HepG2 (cell line): Measurements from ENCODE around the gene ARF4. TPM values are rescaled to one million over a fixed set of nuclear protein-coding genes. Genes with fewer than 3 reads are reported as not detected.

ENCODE experiments used
- ARNT ChIP-seq: fragments of 450-650 bp; IDR thresholded peaks from 2 replicates; pipeline ENCODE4 v1.6.1; 2017
- ETV6 ChIP-seq: sonication (generic); formaldehyde crosslinking; conservative IDR thresholded peaks from 2 replicates; pipeline ENCODE4 v1.4.0; 2020; ENCODE audit warnings: missing genetic modification reagents
- FOXK1 ChIP-seq: sonication (generic); formaldehyde crosslinking; IDR thresholded peaks from 2 replicates; pipeline ENCODE4 v1.4.0; 2020; ENCODE audit warnings: low read depth, missing genetic modification reagents, borderline replicate concordance
- FOXO1 ChIP-seq: sonication (generic); formaldehyde crosslinking; IDR thresholded peaks from 2 replicates; pipeline ENCODE4 v1.4.0; 2020; ENCODE audit warnings: missing genetic modification reagents
- IRF9 ChIP-seq: sonication (generic); formaldehyde crosslinking; IDR thresholded peaks from 2 replicates; pipeline ENCODE4 v1.8.0; 2022; ENCODE audit warnings: missing genetic modification reagents, mild to moderate bottlenecking, borderline replicate concordance
- KDM6A ChIP-seq: IDR thresholded peaks from 2 replicates; pipeline ENCODE4 v1.6.1; 2016; ENCODE audit warnings: low read depth
- KMT2B ChIP-seq: IDR thresholded peaks from 2 replicates; pipeline ENCODE4 v1.6.1; 2016; ENCODE audit warnings: missing genetic modification reagents, missing compliant biosample characterization
- MTF1 ChIP-seq: sonication (generic); formaldehyde crosslinking; IDR thresholded peaks from 2 replicates; pipeline ENCODE4 v1.5.0; 2020; ENCODE audit warnings: missing genetic modification reagents
- NR2F6 ChIP-seq, 2 experiments: IDR thresholded peaks; 2 replicates each; pipeline ENCODE4 v1.6.1; 2016; ENCODE audit warnings: antibody characterized with exemption in 1 of 2, mild to moderate bottlenecking in 1 of 2
- RORA ChIP-seq: sonication (generic); formaldehyde crosslinking; IDR thresholded peaks from 2 replicates; pipeline ENCODE4 v1.5.0; 2020; ENCODE audit warnings: mild to moderate bottlenecking, missing genetic modification reagents, moderate library complexity
- THAP11 ChIP-seq: IDR thresholded peaks from 2 replicates; pipeline ENCODE4 v1.6.1; 2016; ENCODE audit warnings: missing biosample characterization, missing genetic modification reagents
- ZBTB20 ChIP-seq: sonication (generic); formaldehyde crosslinking; IDR thresholded peaks from 2 replicates; pipeline ENCODE4 v1.8.1; 2023; ENCODE audit warnings: missing genetic modification reagents, low read depth, mild to moderate bottlenecking, borderline replicate concordance
- ZIK1 ChIP-seq: sonication (generic); formaldehyde crosslinking; IDR thresholded peaks from 2 replicates; pipeline ENCODE4 v1.5.0; 2020; ENCODE audit warnings: mild to moderate bottlenecking, low read depth, missing genetic modification reagents, borderline replicate concordance
- ZNF232 ChIP-seq: sonication (generic); formaldehyde crosslinking; IDR thresholded peaks from 2 replicates; pipeline ENCODE4 v1.4.0; 2020; ENCODE audit warnings: missing genetic modification reagents, borderline replicate concordance
- ZNF24 ChIP-seq: fragments of 450-650 bp; IDR thresholded peaks from 2 replicates; pipeline ENCODE4 v1.6.1; 2017; ENCODE audit warnings: antibody characterized with exemption, mild to moderate bottlenecking
- ZNF577 ChIP-seq: sonication (generic); formaldehyde crosslinking; IDR thresholded peaks from 2 replicates; pipeline ENCODE4 v1.4.0; 2020; ENCODE audit warnings: mild to moderate bottlenecking, low read depth, missing genetic modification reagents, borderline replicate concordance
- ZNF749 ChIP-seq: sonication (generic); formaldehyde crosslinking; IDR thresholded peaks from 2 replicates; pipeline ENCODE4 v1.8.0; 2022; ENCODE audit warnings: mild to moderate bottlenecking, missing genetic modification reagents, moderate library complexity, borderline replicate concordance
- polyA plus RNA-seq, 8 experiments: library from polyadenylated mRNA; depleted of rRNA in 3 of 8; stranded (reverse) in 7 of 8; unstranded in 1 of 8; fragments of >200 nt; fragmentation: Illumina TruSeq in 4 of 8; extraction: Trizol in 4 of 8; gene quantifications; 2 replicates each; pipeline versions ENCODE4 v1.2.1 to v1.2.3, GENCODE V29; 2011 to 2016; ENCODE audit warnings: low read depth in 4 of 8, missing spikeins in 1 of 8, mixed read lengths in 1 of 8; ENCODE audit not compliant: insufficient read depth in 1 of 8
- total RNA-seq, 5 experiments: library from RNA; depleted of rRNA; stranded (reverse); fragments of >200 nt; fragmentation: Illumina TruSeq; extraction: Trizol; gene quantifications; 2 replicates each; pipeline ENCODE4 v1.2.3, GENCODE V29; 2016; ENCODE audit warnings: low read depth in 1 of 5
- TF ChIP-seq, protein P1 (sequence below): sonication (generic); formaldehyde crosslinking; IDR thresholded peaks from 2 replicates; pipeline ENCODE4 v1.4.0; 2020; ENCODE audit warnings: mild to moderate bottlenecking, missing genetic modification reagents
- TF ChIP-seq, protein P2 (sequence below): sonication (generic); formaldehyde crosslinking; IDR thresholded peaks from 2 replicates; pipeline ENCODE4 v1.4.0; 2020; ENCODE audit warnings: missing genetic modification reagents
- TF ChIP-seq, protein P3 (sequence below): sonication (generic); formaldehyde crosslinking; IDR thresholded peaks from 2 replicates; pipeline ENCODE4 v1.4.0; 2020; ENCODE audit warnings: missing genetic modification reagents

Gene ARF4
- total and polyA plus RNA-seq, 2 of the 13 experiments (the other 11 are each of a cell fraction or from before 2014, with no cell fraction given) = 184 to 250 TPM

DNA sequence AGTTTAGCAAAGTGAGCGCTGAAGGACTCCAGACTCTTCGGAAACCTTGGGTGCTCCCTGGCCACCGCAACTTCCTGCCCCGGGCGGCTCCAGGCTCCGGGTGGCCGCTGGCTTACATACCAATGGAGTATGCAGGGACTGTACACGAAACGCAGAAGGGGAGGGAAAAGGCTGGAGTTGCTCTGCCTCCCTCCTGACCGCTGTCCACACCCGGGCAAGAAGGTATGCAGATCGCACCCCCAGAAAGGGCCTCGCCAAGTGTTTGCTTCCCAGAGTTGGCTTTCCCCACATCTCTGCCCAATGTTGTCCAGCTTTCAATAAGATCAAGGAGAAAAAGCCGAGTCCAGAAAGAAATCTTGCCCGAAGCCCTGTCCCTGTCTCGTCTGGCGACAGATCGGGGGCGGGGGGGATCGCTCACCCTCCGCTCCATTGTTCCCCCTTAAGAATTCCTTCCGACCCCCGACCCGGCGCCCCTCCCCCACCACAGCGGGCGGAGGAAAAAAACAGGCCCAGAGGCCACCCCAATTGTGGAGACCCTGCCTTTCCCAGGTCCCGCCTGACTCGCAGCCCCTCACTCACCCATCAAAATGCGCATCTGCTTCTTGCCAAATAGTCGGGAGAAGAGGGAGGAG is 533 bp downstream of the ARF4 start (continued):
- TF ChIP-seq THAP11 (CRISPR knock-in tag) (no peak), ZNF749 (peak; percentile 48; the same call in 1 of the 2 replicates), FOXO1 (CRISPR knock-in tag) (no peak; the same call in 1 of the 2 replicates), ZNF24 (no peak), ETV6 (CRISPR knock-in tag) (no peak), IRF9 (CRISPR knock-in tag) (no peak; the same call in 1 of the 2 replicates), RORA (no peak), MTF1 (CRISPR knock-in tag) (no peak), FOXK1 (CRISPR knock-in tag) (no peak), ARNT (no peak), ZNF232 (no peak), KMT2B (CRISPR knock-in tag) (no peak), NR2F6 (IDR thresholded peaks at IDR 0.05) (no peak), NR2F6 (CRISPR knock-in tag; IDR thresholded peaks at IDR 0.05) (no peak), ZIK1 (CRISPR knock-in tag) (no peak), ZBTB20 (CRISPR knock-in tag) (no peak; the same call in 1 of the 2 replicates), KDM6A (CRISPR knock-in tag) (no peak), ZNF577 (no peak)
- TF ChIP-seq, protein P1, sequence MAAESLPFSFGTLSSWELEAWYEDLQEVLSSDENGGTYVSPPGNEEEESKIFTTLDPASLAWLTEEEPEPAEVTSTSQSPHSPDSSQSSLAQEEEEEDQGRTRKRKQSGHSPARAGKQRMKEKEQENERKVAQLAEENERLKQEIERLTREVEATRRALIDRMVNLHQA (CRISPR knock-in tag) = no peak
- TF ChIP-seq, protein P2, sequence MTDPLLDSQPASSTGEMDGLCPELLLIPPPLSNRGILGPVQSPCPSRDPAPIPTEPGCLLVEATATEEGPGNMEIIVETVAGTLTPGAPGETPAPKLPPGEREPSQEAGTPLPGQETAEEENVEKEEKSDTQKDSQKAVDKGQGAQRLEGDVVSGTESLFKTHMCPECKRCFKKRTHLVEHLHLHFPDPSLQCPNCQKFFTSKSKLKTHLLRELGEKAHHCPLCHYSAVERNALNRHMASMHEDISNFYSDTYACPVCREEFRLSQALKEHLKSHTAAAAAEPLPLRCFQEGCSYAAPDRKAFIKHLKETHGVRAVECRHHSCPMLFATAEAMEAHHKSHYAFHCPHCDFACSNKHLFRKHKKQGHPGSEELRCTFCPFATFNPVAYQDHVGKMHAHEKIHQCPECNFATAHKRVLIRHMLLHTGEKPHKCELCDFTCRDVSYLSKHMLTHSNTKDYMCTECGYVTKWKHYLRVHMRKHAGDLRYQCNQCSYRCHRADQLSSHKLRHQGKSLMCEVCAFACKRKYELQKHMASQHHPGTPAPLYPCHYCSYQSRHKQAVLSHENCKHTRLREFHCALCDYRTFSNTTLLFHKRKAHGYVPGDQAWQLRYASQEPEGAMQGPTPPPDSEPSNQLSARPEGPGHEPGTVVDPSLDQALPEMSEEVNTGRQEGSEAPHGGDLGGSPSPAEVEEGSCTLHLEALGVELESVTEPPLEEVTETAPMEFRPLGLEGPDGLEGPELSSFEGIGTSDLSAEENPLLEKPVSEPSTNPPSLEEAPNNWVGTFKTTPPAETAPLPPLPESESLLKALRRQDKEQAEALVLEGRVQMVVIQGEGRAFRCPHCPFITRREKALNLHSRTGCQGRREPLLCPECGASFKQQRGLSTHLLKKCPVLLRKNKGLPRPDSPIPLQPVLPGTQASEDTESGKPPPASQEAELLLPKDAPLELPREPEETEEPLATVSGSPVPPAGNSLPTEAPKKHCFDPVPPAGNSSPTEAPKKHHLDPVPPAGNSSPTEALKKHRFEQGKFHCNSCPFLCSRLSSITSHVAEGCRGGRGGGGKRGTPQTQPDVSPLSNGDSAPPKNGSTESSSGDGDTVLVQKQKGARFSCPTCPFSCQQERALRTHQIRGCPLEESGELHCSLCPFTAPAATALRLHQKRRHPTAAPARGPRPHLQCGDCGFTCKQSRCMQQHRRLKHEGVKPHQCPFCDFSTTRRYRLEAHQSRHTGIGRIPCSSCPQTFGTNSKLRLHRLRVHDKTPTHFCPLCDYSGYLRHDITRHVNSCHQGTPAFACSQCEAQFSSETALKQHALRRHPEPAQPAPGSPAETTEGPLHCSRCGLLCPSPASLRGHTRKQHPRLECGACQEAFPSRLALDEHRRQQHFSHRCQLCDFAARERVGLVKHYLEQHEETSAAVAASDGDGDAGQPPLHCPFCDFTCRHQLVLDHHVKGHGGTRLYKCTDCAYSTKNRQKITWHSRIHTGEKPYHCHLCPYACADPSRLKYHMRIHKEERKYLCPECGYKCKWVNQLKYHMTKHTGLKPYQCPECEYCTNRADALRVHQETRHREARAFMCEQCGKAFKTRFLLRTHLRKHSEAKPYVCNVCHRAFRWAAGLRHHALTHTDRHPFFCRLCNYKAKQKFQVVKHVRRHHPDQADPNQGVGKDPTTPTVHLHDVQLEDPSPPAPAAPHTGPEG (CRISPR knock-in tag) = no peak; the same call in 1 of the 2 replicates
- TF ChIP-seq, protein P3, sequence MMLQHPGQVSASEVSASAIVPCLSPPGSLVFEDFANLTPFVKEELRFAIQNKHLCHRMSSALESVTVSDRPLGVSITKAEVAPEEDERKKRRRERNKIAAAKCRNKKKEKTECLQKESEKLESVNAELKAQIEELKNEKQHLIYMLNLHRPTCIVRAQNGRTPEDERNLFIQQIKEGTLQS (CRISPR knock-in tag) = no peak
